HG03460 (cell line): Measurements from ENCODE around the gene AK4.

Experiments
- ATAC-seq: cut with Tn5 transposase; IDR thresholded peaks from one replicate; pipeline ENCODE4 v1.9.1; 2021; ENCODE audit not compliant: unreplicated experiment

AK4 gene

DNA sequence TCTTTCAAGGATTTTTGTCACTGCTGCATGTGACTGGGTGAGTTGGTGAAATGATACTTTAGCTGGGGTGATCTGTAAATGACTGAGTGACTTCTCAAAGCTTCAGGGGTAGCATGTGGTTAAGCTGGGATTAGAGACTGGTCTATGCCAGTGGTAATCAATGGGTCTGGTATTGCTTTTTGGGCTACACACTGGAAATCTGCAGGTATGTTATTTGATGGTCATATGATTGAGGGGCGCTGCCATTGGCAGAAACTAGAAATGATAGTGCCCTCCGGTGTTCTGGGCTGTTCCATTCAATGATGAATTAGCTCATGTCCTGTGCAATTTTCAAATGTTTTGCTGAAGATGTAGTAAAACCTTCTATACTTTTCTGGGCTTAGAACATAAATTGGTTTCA, 121.6 kb downstream of the AK4 start:
- ATAC-seq = no peak

DNA sequence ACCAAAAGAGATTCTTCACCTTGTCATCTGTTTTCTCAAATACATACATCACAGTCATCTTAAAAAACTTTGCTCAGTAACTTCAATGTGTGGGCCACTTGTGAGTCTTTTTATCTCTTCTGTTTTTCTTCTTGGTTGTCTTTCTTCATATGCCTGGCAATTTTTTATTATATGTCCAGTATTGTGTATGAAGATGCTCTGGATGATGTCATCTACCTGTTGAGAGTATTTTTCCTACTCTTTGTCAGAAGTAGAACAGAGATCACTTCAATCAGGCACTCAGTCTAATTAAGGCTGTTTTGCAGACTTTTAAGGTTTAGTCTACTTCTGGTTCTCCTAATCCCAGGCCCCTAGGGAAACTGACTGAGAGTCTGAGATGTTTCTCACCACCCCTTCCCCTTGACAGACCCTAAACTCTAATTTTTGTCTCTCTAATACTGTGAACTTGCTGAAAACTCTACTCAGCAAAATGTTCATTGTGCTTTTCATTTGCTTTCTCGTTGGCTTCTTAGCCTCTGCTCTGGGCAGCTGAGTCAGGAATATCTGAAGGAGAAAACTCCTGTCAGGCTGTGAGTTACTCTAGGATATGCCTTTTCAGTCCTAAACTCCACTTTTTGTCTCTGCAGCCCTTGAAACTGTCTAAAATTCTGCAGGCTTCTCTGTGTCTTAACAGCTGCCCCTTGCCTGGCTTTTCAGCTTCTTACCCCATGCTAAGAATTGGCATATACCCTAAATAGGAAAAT, 128.4 kb downstream of the AK4 start:
- ATAC-seq = no peak

DNA sequence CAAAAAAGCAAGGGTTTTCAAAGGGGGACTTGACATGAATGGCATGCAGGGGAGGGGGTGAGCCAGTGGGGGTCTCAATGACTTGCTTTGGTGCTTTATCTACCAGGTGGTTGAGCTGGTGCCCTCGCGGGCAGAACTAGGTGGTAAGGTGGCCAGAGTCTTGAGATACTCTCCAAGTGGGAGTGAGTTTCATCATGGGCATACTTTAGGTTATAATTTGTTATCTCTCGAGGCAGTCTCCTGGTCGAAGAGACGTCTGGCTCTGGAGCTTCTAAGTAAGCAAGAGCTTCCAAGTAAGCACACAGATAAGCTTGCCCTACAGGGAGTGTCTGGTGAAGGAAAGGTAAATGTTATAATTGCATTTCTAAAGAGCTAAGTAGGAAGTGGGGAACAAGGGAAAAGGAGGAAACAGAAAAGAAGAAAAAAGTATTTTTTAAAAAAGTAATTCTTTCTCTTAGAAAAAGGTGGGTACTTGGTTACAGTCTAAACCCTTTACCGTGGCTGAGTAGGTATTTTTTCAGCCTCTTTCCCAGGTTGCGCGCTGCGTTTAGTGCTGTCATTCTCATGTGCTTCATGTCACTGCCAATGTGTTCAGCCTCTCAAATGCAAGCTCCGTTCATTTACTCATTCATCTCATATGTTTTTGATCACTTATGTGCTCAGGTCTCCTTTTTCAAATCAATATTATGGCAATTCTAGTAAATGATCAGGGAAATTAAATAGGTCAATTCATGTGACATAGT, 129.8 kb downstream of the AK4 start:
- no peak for ATAC-seq

DNA sequence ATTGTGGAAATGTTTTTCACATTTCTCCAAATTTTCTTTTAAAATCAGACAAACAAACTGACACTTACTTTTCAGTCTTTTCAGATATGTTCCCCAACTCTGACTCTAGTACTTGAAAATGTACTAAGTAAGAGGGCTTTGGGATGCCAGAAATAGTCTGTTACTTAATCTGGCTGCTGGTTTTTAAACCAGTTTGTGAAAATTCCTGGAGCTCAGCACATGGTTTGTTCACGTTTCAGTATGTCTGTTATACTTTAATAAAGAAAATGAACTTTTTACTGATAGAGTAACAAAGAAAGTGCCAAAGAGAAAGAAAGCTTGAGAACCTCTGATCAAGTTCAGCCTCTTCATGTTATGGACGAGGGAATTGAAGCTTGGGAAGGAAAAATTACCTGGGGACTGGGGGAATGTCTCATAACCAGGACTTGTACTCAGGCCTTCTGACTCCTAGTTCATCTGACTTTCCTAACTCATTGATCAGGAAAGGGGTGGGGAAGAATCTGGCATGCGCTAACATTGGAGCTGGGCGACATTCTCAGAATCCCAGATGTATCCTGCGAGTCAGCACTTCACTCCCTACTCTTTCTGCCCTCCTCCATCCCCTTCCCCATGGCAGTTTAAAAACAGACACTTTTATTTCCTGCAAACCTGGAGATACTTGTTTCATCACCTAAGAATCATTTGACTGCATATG, 130.5 kb downstream of the AK4 start:
- no peak for ATAC-seq

DNA sequence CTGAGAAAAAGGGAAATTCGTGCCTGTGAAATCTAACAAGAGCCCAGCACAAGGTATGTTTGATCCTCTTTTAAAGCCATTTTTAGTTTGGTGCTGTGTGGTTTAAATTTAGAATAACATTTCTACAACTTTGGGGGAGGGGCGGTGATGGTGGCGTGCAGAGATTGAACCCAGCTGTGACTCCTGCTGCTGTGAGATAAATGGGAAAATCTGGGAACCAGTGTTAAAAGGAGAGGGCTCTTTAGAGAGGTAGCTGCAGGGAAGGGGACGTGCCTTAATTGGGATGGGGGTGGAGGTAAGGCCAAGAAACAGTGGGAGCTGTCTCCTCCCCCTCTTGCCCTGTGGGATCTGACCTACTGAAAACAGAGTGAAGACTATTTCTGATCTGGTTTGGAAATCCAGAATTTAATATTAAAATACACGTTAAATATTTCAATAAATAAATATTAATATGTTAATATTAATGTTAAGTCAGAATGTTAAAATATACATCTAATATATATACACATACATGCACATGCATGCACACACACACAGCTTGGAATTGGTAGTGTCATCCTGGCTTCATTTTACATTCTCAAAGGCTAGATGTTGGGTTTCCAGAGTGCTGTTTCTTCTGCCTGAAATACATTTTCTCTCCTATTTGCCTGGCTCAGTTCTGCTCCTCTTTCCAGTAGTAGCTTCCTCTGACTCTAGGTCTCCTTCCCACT, 131.2 kb downstream of the AK4 start:
- ATAC-seq = no peak
